Fibroblast of lung (primary cell): ENCODE measurements around the gene CNPY2. TPM values are rescaled to one million over a fixed set of nuclear protein-coding genes. Genes with fewer than 3 reads are reported as not detected.
"Not testable (repeated sequence)": the region's sequence is repeated elsewhere in the genome, so short reads cannot be mapped to it uniquely, and the experiment has no call there.

Experiments
- DNase-seq, 2 donors: peaks; one replicate each; pipeline versions ENCODE4 v3.0.0 to v3.0.0-alpha.2; 2010; ENCODE audit warnings: low read depth in 2 of 2
- H2AFZ ChIP-seq: 2 replicates; pipeline ENCODE4 v1.5.1; 2012; ENCODE audit warnings: low read length, control low read depth, inconsistent platforms
- H3K27ac ChIP-seq: 2 replicates; pipeline ENCODE4 v1.5.1; 2011; ENCODE audit warnings: low read length, control low read depth; ENCODE audit not compliant: insufficient read depth
- H3K27me3 ChIP-seq: 2 replicates; pipeline ENCODE4 v1.5.1; 2011; ENCODE audit warnings: mild to moderate bottlenecking, low read length; ENCODE audit not compliant: control insufficient read depth, insufficient read depth
- H3K36me3 ChIP-seq: 2 replicates; pipeline ENCODE4 v1.5.1; 2011; ENCODE audit warnings: low read length; ENCODE audit not compliant: control insufficient read depth, insufficient read depth
- H3K4me1 ChIP-seq: 2 replicates; pipeline ENCODE4 v1.5.1; 2011; ENCODE audit warnings: low read length; ENCODE audit not compliant: control insufficient read depth, insufficient read depth; ENCODE audit errors: extremely low read depth
- H3K4me2 ChIP-seq: 2 replicates; pipeline ENCODE4 v1.5.1; 2011; ENCODE audit warnings: low read length, control low read depth; ENCODE audit not compliant: insufficient read depth; ENCODE audit errors: extremely low read depth
- H3K4me3 ChIP-seq, 4 experiments: fragments of 200-600 bp in 1 of 4; sonication (generic) in 1 of 4; replicated peaks in 1 of 4; 2 replicates each; pipeline ENCODE4 v1.5.1; 2011 to 2016; ENCODE audit warnings: low read length in 4 of 4, low read depth in 3 of 4, mild to moderate bottlenecking in 3 of 4, control low read depth in 2 of 4, inconsistent platforms in 1 of 4, mixed read lengths in 1 of 4; ENCODE audit not compliant: insufficient read depth in 1 of 4; ENCODE audit errors: control extremely low read depth in 1 of 4
- H3K79me2 ChIP-seq: 2 replicates; pipeline ENCODE4 v1.5.1; 2012; ENCODE audit warnings: mild to moderate bottlenecking, low read length, inconsistent platforms; ENCODE audit not compliant: control insufficient read depth, insufficient read depth
- H3K9ac ChIP-seq: 2 replicates; pipeline ENCODE4 v1.5.1; 2011; ENCODE audit warnings: mild to moderate bottlenecking, low read length, control low read depth; ENCODE audit not compliant: insufficient read depth
- H3K9me3 ChIP-seq: 2 replicates; pipeline ENCODE4 v1.5.1; 2012; ENCODE audit warnings: low read depth, low read length; ENCODE audit not compliant: control insufficient read depth, insufficient read depth
- H4K20me1 ChIP-seq: 2 replicates; pipeline ENCODE4 v1.5.1; 2011; ENCODE audit warnings: low read length; ENCODE audit not compliant: control insufficient read depth, insufficient read depth; ENCODE audit errors: extremely low read depth
- EZH2 ChIP-seq: IDR thresholded peaks from 2 replicates; pipeline ENCODE4 v1.5.1; 2012; ENCODE audit warnings: low read length, control low read depth, mild to moderate bottlenecking; ENCODE audit errors: missing control alignments
- polyA plus RNA-seq, 2 donors: library from polyadenylated mRNA; depleted of rRNA in 1 of 2; stranded (reverse) in 1 of 2; unstranded in 1 of 2; fragments of >200 nt; gene quantifications; 2 replicates each; pipeline ENCODE4 v1.2.1, GENCODE V29; 2011 to 2012; ENCODE audit warnings: missing spikeins in 1 of 2
- total RNA-seq: library from RNA; depleted of rRNA; stranded (reverse); fragments of >200 nt; gene quantifications from 2 replicates; pipeline ENCODE4 v1.2.1, GENCODE V29; 2014
- TF ChIP-seq, protein P1 (sequence below), 2 donors: IDR thresholded peaks in 1 of 2; conservative IDR thresholded peaks in 1 of 2; 1 replicate in 1 of 2; 2 replicates in 1 of 2; pipeline ENCODE4 v1.5.1; 2011 to 2012; ENCODE audit warnings: low read length in 2 of 2, control low read depth in 1 of 2, inconsistent platforms in 1 of 2, low read depth in 1 of 2, mild to moderate bottlenecking in 1 of 2

Gene CNPY2
- total and polyA plus RNA-seq, 2 donors (not counting 1 experiment from before 2014, with no cell fraction given) = 48.2 to 124 TPM

DNA sequence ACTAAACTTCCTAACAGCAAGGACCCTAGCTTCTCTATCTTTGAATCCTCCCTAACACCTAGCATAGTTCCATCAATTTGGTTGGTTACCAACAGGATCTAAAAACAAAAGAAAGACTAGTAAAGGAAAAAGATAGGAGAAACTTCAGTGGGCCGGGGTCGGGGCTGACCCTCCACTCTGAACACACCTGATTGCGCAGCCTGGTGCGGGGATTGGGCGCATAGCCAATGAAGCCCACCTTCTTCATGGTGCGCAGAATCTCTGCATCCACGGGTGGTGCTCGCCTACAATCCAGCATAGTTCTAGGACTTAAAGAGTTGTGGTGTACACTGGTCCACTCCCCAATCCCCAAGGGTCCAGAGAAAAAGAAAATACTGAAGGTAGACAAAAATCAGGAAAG, 10.3 kb upstream of the CNPY2 start:
- peaks cover under 1% of the 10 kb centered on the region for H3K4me1 ChIP-seq
- H3K9me3 ChIP-seq = no peaks in the 10 kb centered on the region
- DNase-seq = no peak
- no peak overlapping the region for H3K4me3 ChIP-seq
- no peak overlapping the region for H3K27ac ChIP-seq
- no peaks in the 10 kb centered on the region for H3K27me3 ChIP-seq
- no peak overlapping the region for H2AFZ ChIP-seq
- peaks cover 3% of the 10 kb centered on the region for H3K36me3 ChIP-seq
- H3K79me2 ChIP-seq = no peaks in the 10 kb centered on the region
- no peak overlapping the region for H3K4me2 ChIP-seq
- no peak overlapping the region for H3K9ac ChIP-seq
- no peak for TF ChIP-seq EZH2
- TF ChIP-seq, protein P1, sequence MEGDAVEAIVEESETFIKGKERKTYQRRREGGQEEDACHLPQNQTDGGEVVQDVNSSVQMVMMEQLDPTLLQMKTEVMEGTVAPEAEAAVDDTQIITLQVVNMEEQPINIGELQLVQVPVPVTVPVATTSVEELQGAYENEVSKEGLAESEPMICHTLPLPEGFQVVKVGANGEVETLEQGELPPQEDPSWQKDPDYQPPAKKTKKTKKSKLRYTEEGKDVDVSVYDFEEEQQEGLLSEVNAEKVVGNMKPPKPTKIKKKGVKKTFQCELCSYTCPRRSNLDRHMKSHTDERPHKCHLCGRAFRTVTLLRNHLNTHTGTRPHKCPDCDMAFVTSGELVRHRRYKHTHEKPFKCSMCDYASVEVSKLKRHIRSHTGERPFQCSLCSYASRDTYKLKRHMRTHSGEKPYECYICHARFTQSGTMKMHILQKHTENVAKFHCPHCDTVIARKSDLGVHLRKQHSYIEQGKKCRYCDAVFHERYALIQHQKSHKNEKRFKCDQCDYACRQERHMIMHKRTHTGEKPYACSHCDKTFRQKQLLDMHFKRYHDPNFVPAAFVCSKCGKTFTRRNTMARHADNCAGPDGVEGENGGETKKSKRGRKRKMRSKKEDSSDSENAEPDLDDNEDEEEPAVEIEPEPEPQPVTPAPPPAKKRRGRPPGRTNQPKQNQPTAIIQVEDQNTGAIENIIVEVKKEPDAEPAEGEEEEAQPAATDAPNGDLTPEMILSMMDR (conservative IDR thresholded peaks at IDR 0.05 in 1 of 2, IDR thresholded peaks at IDR 0.05 in 1 of 2; ENCODE audit: low read depth in 1 of 2, low read length in 2 of 2) = no peak
- H4K20me1 ChIP-seq = no peaks in the 10 kb centered on the region

DNA sequence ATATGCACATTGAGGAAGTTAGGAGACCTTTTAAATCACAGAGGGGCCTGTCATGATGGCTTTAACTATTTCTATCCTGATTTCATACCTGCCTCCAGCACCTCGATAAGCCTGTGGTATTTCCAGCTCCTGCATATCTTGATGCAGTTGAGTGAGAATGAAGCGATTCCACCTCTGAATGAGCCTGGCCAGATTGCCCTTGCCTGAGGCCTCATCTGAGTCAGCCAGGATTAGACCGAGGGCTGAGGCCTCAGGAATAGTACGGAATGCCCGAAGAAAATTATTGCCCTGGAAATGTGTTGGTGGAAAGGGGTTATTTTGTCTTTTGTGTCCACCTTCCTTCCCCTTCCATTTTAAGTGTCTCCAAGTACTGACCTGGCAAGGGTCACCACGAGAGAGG, 8.4 kb upstream of the CNPY2 start:
- Histone ChIP-seq H3K27me3 (no peaks in the 10 kb centered on the region), H3K27ac (no peak overlapping the region), H3K36me3 (peaks cover 3% of the 10 kb centered on the region), H4K20me1 (no peaks in the 10 kb centered on the region), H2AFZ (no peak overlapping the region), H3K4me1 (peaks cover 3% of the 10 kb centered on the region), H3K4me3 (no peak overlapping the region), H3K9ac (no peak overlapping the region), H3K79me2 (no peaks in the 10 kb centered on the region), H3K9me3 (no peaks in the 10 kb centered on the region), H3K4me2 (no peak overlapping the region)
- DNase-seq = no peak
- no peak for TF ChIP-seq EZH2
- TF ChIP-seq, protein P1 (conservative IDR thresholded peaks at IDR 0.05 in 1 of 2, IDR thresholded peaks at IDR 0.05 in 1 of 2; ENCODE audit: low read depth in 1 of 2, low read length in 2 of 2) = no peak

DNA sequence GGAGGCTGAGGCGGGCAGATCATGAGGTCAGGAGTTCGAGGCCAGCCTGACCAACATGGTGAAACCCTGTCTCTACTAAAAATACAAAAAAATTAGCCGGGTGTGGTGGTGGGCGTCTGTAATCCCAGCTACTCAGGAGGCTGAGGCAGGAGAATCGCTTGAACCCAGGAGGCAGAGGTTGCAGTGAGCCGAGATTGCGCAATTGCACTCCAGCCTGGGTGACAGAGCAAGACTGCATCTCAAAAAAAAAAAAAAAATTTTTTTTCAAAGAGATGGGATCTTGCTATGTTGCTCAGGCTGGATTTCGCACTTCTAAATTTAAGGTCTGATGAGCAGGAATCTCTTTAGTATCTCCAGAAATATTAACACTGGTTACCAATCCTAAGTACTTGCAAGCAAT, 5.8 kb upstream of the CNPY2 start:
- not testable (repeated sequence) for H4K20me1 ChIP-seq, H3K4me3 ChIP-seq, H3K9ac ChIP-seq, H2AFZ ChIP-seq, H3K4me2 ChIP-seq, H3K9me3 ChIP-seq, H3K27me3 ChIP-seq, DNase-seq, H3K4me1 ChIP-seq, H3K79me2 ChIP-seq, H3K27ac ChIP-seq, H3K36me3 ChIP-seq
